Uterine smooth muscle cell (primary cell): ENCODE data around the gene MINAR1. TPM values are rescaled to one million over a fixed set of nuclear protein-coding genes. Genes with fewer than 3 reads are reported as not detected.

Source experiments
- total RNA-seq: library from RNA; depleted of rRNA; stranded (reverse); fragments of >200 nt; gene quantifications from 2 replicates; pipeline ENCODE4 v1.2.3, GENCODE V29; 2014

MINAR1 gene, protein sequence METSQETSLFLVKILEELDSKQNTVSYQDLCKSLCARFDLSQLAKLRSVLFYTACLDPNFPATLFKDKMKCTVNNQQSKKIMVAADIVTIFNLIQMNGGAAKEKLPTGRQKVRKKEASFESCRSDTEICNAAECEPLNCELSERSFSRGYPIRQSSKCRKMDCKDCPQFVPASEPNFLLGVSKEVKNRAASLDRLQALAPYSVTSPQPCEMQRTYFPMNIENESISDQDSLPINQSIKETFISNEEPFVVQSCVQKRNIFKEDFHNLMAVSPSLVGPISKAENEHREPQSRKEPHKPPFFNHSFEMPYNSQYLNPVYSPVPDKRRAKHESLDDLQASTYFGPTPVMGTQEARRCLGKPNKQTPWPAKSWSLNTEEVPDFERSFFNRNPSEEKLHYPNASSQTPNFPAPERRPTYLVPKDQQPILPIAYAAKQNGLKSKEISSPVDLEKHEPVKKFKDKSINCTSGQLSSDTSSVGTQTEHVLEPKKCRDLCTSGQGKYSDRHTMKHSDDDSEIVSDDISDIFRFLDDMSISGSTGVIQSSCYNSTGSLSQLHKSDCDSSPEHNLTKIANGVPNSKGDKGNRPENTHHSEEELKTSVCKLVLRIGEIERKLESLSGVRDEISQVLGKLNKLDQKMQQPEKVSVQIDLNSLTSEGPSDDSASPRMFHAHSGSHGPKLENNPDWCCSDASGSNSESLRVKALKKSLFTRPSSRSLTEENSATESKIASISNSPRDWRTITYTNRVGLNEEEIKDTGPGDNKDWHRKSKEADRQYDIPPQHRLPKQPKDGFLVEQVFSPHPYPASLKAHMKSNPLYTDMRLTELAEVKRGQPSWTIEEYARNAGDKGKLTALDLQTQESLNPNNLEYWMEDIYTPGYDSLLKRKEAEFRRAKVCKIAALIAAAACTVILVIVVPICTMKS
- total RNA-seq: 0.66 and 0.75 TPM in 2 replicates

DNA sequence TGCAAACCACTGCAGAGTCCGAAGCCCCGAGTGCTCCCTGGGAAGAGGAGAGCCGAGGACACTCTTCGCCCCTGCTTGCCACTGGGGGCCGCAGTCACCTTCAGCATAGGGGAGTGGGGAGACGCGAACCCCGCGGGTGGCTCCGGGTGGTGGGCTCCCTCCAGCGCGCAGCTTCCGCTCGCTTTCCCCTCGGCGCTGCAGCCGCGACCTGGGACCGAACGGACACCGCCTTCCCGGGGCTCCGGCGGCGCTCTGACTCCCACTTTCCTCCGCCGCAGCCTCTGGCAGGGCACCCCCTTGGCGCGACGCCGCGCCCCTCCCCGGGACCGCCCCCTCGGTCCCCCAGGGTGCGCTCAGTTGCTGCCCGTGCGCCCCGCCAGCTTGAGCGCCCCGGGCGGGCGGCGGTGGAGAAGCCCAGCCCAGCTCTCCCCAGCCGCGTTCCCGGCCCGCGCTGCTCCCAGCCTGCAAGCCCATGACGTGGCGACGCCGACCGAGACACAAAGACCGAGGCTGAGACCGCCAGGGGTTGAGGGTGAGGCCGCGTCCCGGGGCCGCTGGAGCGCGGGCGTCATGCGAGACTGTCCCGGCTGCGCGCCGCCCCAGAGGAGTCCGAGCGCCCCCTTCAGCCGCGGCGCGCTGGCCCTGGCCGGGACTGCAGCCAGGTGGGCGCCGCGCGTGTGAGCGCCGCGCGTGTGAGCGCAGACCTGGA, at the start of gene MINAR1:
MINAR1 (plus strand) TSS at position 701 of the 709 bp plus-strand sequence. CDS start 23,812 bp downstream, outside the sequence.

Other genes with a start within 250 kb of the MINAR1 start
- not detected in 2 replicates for gene ANKRD34C, start 149.6 kb upstream of the MINAR1 start, total RNA-seq
- gene TMED3, start 121.2 kb upstream of the MINAR1 start, total RNA-seq: 124 and 154 TPM in 2 replicates